Lower leg skin (tissue), 4 donors: ENCODE measurements around the gene RNF145. TPM values are rescaled to one million over a fixed set of nuclear protein-coding genes. Genes with fewer than 3 reads are reported as not detected.
A peak's percentile ranks its signal among the peaks of the same experiment; 100 is the strongest.

Experiments
- DNase-seq, 2 donors: peaks; one replicate each; pipeline ENCODE4 v3.0.0-alpha.2; 2019; ENCODE audit warnings: low spot score in 2 of 2
- H3K4me3 ChIP-seq: fragments of 200-600 bp; sonication (generic); 2 replicates; pipeline ENCODE4 v1.5.1; 2017; ENCODE audit warnings: mild to moderate bottlenecking, low read depth; ENCODE audit not compliant: poor library complexity, severe bottlenecking
- POLR2A ChIP-seq, 2 donors: fragments of 450-650 bp; IDR thresholded peaks; one replicate each; pipeline ENCODE4 v1.6.1; 2016 to 2017; ENCODE audit warnings: antibody characterized with exemption in 2 of 2, mild to moderate bottlenecking in 1 of 2, moderate library complexity in 1 of 2
- WGBS, 2 donors: methylation state at CpG; one replicate each; pipeline ENCODE4 v1.1.5; 2018; 5-methylcytosine and 5-hydroxymethylcytosine counted together
- intact Hi-C: fragments of 100-400 bp; cut with DNase I; formaldehyde crosslinking; loops from one replicate; pipeline ENCODE4 v1.15.0; 2023; ENCODE audit warnings: low total_unique reads
- total RNA-seq, 4 donors: library from RNA; depleted of rRNA; stranded (reverse); fragments of >200 nt; gene quantifications; one replicate each; pipeline ENCODE4 v1.1.0, GENCODE V29; 2016
- TF ChIP-seq, protein P1 (sequence below), 3 donors: fragments of 450-650 bp; IDR thresholded peaks; one replicate each; pipeline ENCODE4 v1.5.1; 2016; ENCODE audit warnings: antibody characterized with exemption in 3 of 3, mild to moderate bottlenecking in 3 of 3, moderate library complexity in 2 of 3

Gene RNF145
- total RNA-seq: 10 to 100 TPM; 32.8 to 57.0 (median 43.9) TPM

GRCh38 chr5:159209438-159210209 lies at the start of gene RNF145:
Gene RNF145 (minus strand): TSS chr5:159209553. CDS start chr5:159203617, 5,936 bp downstream.
- DNase-seq: peak; percentile 78 to 95
- TF ChIP-seq POLR2A (IDR thresholded peaks at IDR 0.05): no peak
- TF ChIP-seq, protein P1, sequence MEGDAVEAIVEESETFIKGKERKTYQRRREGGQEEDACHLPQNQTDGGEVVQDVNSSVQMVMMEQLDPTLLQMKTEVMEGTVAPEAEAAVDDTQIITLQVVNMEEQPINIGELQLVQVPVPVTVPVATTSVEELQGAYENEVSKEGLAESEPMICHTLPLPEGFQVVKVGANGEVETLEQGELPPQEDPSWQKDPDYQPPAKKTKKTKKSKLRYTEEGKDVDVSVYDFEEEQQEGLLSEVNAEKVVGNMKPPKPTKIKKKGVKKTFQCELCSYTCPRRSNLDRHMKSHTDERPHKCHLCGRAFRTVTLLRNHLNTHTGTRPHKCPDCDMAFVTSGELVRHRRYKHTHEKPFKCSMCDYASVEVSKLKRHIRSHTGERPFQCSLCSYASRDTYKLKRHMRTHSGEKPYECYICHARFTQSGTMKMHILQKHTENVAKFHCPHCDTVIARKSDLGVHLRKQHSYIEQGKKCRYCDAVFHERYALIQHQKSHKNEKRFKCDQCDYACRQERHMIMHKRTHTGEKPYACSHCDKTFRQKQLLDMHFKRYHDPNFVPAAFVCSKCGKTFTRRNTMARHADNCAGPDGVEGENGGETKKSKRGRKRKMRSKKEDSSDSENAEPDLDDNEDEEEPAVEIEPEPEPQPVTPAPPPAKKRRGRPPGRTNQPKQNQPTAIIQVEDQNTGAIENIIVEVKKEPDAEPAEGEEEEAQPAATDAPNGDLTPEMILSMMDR (IDR thresholded peaks at IDR 0.05): no peak
- intact Hi-C loops: no loop called here
- 2% methylated on average over 21 to 35 of the region's 65 CpGs for WGBS, 2 donors
- peak within 1 kb of the TSS; percentile 73 for H3K4me3 ChIP-seq

DNA sequence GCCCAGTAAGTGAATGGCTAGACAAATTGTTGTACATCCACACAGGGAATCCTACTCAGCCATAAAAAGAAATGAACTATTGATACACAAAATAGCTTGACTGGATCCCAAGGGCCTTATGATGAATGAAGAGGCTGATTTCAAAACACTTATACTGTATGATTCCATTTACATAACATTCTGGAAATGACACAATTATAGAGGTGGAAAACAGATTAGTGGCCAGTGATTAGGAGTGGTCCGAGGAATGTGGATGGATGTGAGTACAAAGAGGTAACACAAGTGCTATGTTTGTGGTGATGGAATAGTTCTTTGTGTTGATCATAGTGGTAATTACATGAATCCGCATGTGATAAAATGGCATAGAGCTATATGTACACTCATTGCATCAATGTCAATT lies 49.0 kb upstream of the RNF145 start:
- TF ChIP-seq POLR2A (IDR thresholded peaks at IDR 0.05): no peak
- TF ChIP-seq, protein P1 (IDR thresholded peaks at IDR 0.05): no peak
- intact Hi-C loops: no loop called here
- H3K4me3 ChIP-seq: no peak overlapping the region
- WGBS, 2 donors: 87 to 94% methylated on average over 2 of the region's 2 CpGs
- DNase-seq: no peak

GRCh38 chr5:159257629-159258283 lies 48.4 kb upstream of the RNF145 start:
- TF ChIP-seq, protein P1 (IDR thresholded peaks at IDR 0.05): no peak
- TF ChIP-seq POLR2A (IDR thresholded peaks at IDR 0.05): no peak
- intact Hi-C loops: no loop called here
- no peak overlapping the region for H3K4me3 ChIP-seq
- WGBS, 2 donors: 80 to 83% methylated on average over 6 of the region's 6 CpGs
- DNase-seq: no peak

GRCh38 chr5:159257007-159257406 lies 47.7 kb upstream of the RNF145 start:
- intact Hi-C loops: no loop called here
- H3K4me3 ChIP-seq: no peak overlapping the region
- TF ChIP-seq POLR2A (IDR thresholded peaks at IDR 0.05): no peak
- TF ChIP-seq, protein P1 (IDR thresholded peaks at IDR 0.05): no peak
- no peak for DNase-seq

GRCh38 chr5:159252195-159252594 lies 42.8 kb upstream of the RNF145 start:
- DNase-seq: no peak
- no peak for TF ChIP-seq POLR2A (IDR thresholded peaks at IDR 0.05)
- TF ChIP-seq, protein P1 (IDR thresholded peaks at IDR 0.05): no peak
- intact Hi-C loops: no loop called here
- 32 to 87% methylated on average over 1 of the region's 1 CpG for WGBS, 2 donors
- no peak overlapping the region for H3K4me3 ChIP-seq
